GM20431 (cell line): ENCODE data around the gene PPDPF.

ENCODE experiments used
- in situ Hi-C: fragments of 300-500 bp; cut with MseI, MboI; formaldehyde crosslinking; loops from one replicate; pipeline ENCODE4 v1.15.0; 2020; ENCODE audit warnings: low sequenced_read_pairs; ENCODE audit not compliant: unreplicated experiment

The PPDPF gene

GRCh38 chr20:63536241-63536977, 15.8 kb downstream of the PPDPF start:
- in situ Hi-C loops: no loop called here

- in situ Hi-C loops: no loop called here
Observed at GRCh38 chr20:63536997-63537524, 16.5 kb downstream of the PPDPF start, which contains the start of gene PTK6. PTK6 (minus strand) TSS chr20:63537376; CDS start chr20:63537314, 62 bp downstream.

DNA sequence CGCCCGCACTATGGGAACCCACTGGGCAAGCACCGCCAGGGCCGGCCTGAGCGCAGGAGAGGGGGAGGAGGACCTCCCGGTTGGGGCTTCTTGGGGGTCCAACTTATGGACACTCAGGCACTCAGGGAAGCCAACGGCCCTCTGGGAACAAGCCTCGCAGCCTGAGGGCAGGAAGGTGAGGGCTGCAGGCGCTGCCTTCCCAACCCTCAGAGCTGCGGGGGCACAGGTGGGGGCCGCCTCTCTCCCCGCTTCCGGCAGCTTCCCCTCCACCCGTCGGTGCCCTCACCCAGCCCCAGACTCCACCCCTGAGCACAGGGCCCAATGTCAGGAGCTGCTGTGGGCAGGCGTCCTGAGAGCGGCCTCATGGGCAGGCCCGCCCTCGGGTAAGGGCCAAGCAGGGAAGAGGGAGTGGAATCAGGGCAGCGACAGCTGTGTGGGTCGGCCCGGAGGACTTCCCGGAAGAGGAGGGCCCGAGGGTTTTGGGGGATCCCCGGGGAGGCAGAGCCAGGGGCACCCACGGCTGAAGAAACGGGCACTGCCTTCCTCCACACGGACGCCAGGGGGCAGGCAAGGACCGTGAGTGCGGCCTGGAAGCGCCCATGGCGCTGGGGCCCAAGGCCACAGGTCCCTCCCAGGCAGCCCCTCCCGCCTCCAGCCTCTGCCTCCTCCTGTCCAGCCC, 17.1 kb downstream of the PPDPF start:
- in situ Hi-C loops: no loop called here

GRCh38 chr20:63538204-63539091, 17.9 kb downstream of the PPDPF start:
- in situ Hi-C loops: no loop called here

- in situ Hi-C loops: no loop called here
Observed at GRCh38 chr20:63539092-63539430, 18.5 kb downstream of the PPDPF start.

GRCh38 chr20:63539441-63540370, 19.1 kb downstream of the PPDPF start:
- in situ Hi-C loops: no loop called here

- in situ Hi-C loops: no loop called here
Observed at GRCh38 chr20:63540417-63541186, 20.0 kb downstream of the PPDPF start.

DNA sequence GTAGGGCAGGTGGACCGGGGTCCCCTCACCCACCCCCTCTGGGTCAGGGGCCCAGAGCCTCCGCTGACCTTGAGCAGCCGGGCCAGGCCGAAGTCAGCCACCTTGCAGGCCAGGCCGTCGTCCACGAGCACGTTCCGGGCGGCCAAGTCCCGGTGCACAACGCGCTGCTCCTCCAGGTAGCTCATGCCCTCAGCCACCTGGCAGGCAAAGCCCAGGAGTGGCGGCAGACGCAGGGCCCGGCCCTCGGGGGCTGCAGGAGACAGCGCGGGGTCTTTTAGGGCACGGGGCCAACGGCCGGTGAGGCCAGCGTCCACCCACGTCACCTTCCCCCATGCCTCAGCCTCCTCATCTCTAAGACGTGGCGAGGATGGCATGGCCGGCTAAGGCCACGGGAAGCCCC, 20.8 kb downstream of the PPDPF start:
- in situ Hi-C loops: no loop called here

DNA sequence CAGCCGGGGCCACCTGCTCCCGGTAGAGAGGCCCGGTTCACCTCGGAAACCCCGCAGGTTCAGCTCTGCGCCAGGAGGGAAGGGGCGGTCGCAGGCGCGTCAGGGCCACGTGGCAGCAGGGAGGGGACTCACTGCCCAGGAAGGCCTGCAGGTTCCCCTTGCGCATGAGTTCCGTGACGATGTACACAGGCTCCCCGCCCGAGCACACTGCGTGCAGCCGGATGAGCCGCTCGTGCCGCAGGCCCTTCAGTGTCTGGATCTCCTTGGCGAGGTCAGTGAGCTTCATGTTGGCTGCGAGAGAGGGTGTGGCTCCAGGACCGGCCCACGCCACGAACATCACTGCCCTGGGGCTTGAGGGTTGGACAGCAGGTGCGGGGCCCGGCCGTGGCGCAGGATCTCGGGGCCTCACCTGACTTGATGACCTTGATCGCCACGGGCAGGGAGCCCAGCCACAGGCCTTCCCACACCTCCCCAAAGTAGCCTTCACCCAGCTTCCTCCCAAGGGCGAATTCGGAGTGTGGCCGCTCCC, 21.5 kb downstream of the PPDPF start:
- in situ Hi-C loops: no loop called here

GRCh38 chr20:63542696-63543095, 22.1 kb downstream of the PPDPF start:
- in situ Hi-C loops: no loop called here

DNA sequence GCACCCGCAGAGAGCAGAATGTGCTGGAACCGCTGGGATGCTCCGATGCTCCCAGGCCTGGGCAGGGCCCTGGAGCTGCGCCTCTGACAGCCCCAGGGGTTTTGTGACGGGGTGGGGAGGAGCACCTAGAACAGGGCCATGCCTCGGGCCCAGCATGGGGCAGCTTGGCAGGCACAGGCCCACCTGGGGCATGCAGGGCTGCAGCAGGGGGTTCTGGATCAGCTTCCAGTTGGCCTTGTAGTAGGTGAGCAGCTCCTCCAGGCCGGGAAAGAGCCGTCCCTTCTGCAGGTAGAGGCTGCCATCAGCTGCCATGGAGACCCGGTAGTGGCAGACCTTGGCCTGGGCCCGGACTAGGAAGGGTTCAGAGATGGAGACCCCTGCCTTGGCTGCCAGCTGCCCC, 22.6 kb downstream of the PPDPF start:
- in situ Hi-C loops: no loop called here

- in situ Hi-C loops: no loop called here
Observed at GRCh38 chr20:63543733-63544132, 23.2 kb downstream of the PPDPF start.

- in situ Hi-C loops: no loop called here
Observed at GRCh38 chr20:63544241-63544957, 23.8 kb downstream of the PPDPF start.

- in situ Hi-C loops: no loop called here
Observed at GRCh38 chr20:63544958-63545516, 24.5 kb downstream of the PPDPF start.

GRCh38 chr20:63545814-63546213, 25.2 kb downstream of the PPDPF start:
- in situ Hi-C loops: no loop called here

GRCh38 chr20:63546256-63546955, 25.8 kb downstream of the PPDPF start:
- in situ Hi-C loops: no loop called here
